ENCODE data around the gene SPATA46. TPM values are rescaled to one million over a fixed set of nuclear protein-coding genes. Genes with fewer than 3 reads are reported as not detected.

SPATA46 gene
- total and polyA plus RNA-seq, 2 donors from 2014 or later, result not detected

DNA sequence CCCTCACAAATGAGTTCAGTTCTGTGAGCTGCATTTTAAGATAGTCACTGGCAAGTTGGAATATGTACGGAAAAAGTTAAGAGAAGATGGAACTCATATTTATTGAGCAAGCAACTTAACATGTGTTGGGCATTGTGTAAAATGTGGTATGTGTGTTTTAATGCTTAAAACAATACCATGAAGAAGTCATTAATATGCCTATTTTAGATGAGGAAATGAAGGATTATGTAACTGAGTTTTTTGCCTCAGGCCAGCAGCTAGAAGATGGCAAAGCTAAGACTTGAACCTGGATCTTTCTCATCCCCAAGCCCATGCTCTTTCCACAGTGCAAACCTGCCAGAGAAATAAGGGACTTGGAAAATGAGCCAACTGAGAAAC, 48.9 kb downstream of the SPATA46 start:
- H3K9me3 ChIP-seq (ENCODE audit: control insufficient read depth in 2 of 3, insufficient read depth in 1 of 3, low read length in 3 of 3), result no peaks in the 10 kb centered on the region
- DNase-seq (no peak), FAIRE-seq (no peak)
- H3K9ac ChIP-seq (ENCODE audit: low read length in 3 of 3), result no peak overlapping the region
- intact Hi-C loops (cut with DNase I), result no loop called here
- no peaks in the 10 kb centered on the region for H3K4me1 ChIP-seq (ENCODE audit: control insufficient read depth in 2 of 3, insufficient read depth in 2 of 3, low read depth in 1 of 3, low read length in 3 of 3)
- no peaks in the 10 kb centered on the region for H3K36me3 ChIP-seq (ENCODE audit: control insufficient read depth in 2 of 3, insufficient read depth in 3 of 3, low read length in 3 of 3)
- TF ChIP-seq, protein P1, sequence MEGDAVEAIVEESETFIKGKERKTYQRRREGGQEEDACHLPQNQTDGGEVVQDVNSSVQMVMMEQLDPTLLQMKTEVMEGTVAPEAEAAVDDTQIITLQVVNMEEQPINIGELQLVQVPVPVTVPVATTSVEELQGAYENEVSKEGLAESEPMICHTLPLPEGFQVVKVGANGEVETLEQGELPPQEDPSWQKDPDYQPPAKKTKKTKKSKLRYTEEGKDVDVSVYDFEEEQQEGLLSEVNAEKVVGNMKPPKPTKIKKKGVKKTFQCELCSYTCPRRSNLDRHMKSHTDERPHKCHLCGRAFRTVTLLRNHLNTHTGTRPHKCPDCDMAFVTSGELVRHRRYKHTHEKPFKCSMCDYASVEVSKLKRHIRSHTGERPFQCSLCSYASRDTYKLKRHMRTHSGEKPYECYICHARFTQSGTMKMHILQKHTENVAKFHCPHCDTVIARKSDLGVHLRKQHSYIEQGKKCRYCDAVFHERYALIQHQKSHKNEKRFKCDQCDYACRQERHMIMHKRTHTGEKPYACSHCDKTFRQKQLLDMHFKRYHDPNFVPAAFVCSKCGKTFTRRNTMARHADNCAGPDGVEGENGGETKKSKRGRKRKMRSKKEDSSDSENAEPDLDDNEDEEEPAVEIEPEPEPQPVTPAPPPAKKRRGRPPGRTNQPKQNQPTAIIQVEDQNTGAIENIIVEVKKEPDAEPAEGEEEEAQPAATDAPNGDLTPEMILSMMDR (IDR thresholded peaks at IDR 0.05; ENCODE audit: borderline replicate concordance, extremely low read depth, insufficient read depth), result no peak
- no peaks in the 10 kb centered on the region for H3K27me3 ChIP-seq (ENCODE audit: control insufficient read depth, insufficient read depth, low read length)
- no peak overlapping the region for H3K27ac ChIP-seq (ENCODE audit: low read depth in 2 of 2, low read length in 2 of 2)
- H3K4me3 ChIP-seq (ENCODE audit: low read length in 3 of 3), result no peak overlapping the region

DNA sequence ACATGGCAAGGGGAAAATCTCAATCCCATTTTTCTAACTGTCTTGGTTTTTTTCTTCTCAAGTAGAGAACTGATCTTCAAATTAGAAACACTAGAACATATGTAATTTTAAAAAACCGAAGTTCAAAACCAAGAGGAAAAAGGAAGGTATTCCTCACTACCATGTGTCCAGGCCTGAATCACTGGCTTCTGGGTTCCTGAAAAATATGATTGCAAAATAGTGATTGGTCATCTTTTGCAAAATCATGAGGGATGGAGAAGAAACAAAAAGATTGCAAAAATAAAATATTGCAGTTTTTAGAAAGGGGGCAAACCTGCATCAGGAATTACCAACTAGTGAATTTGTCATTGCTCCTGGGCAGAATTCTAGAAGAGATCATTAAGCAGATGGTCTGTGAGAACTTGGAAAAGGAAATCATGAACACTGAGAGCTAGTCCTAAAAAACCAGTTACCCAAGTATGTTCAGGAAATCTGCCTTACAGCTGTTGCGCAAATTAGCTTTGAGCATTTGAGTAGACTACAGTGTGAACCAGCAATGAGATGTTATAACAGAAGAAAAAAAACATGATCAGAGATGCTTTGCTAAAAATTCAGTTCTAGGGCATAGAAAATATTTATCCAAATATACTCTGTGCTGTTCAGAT, 49.4 kb downstream of the SPATA46 start:
- TF ChIP-seq, protein P1 (IDR thresholded peaks at IDR 0.05; ENCODE audit: borderline replicate concordance, extremely low read depth, insufficient read depth), result no peak
- intact Hi-C loops (cut with DNase I), result no loop called here
- H3K27me3 ChIP-seq (ENCODE audit: control insufficient read depth, insufficient read depth, low read length), result no peaks in the 10 kb centered on the region
- no peak overlapping the region for H3K27ac ChIP-seq (ENCODE audit: low read depth in 2 of 2, low read length in 2 of 2)
- H3K4me3 ChIP-seq (ENCODE audit: low read length in 3 of 3), result no peak overlapping the region
- H3K9ac ChIP-seq (ENCODE audit: low read length in 3 of 3), result no peak overlapping the region
- FAIRE-seq, result no peak
- H3K9me3 ChIP-seq (ENCODE audit: control insufficient read depth in 2 of 3, insufficient read depth in 1 of 3, low read length in 3 of 3), result no peaks in the 10 kb centered on the region
- H3K36me3 ChIP-seq (ENCODE audit: control insufficient read depth in 2 of 3, insufficient read depth in 3 of 3, low read length in 3 of 3), result no peaks in the 10 kb centered on the region
- H3K4me1 ChIP-seq (ENCODE audit: control insufficient read depth in 2 of 3, insufficient read depth in 2 of 3, low read depth in 1 of 3, low read length in 3 of 3), result no peaks in the 10 kb centered on the region
- DNase-seq, result no peak

DNA sequence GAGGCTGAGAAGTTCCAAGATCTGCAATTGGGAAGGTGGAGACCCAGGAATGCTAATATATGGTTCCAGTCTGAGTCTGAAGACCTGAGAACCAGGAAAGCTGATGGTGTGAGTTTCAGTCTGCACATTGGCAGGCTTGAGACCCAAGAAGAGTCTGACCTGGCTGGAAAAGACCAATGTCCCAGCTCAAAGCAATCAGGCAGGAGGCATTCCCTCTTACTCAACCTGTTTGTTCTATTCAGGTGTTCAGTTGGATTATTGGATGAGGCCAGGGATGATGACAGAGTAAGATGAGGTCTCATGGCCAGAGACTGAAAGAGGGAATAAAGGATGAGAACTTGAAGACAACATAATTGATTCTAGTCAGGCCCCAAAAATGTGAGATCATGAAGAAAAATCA, 50.1 kb downstream of the SPATA46 start:
- Histone ChIP-seq H3K27ac (ENCODE audit: low read depth in 2 of 2, low read length in 2 of 2) (no peak overlapping the region), H3K36me3 (ENCODE audit: control insufficient read depth in 2 of 3, insufficient read depth in 3 of 3, low read length in 3 of 3) (no peaks in the 10 kb centered on the region), H3K27me3 (ENCODE audit: control insufficient read depth, insufficient read depth, low read length) (no peaks in the 10 kb centered on the region), H3K9me3 (ENCODE audit: control insufficient read depth in 2 of 3, insufficient read depth in 1 of 3, low read length in 3 of 3) (no peaks in the 10 kb centered on the region), H3K4me1 (ENCODE audit: control insufficient read depth in 2 of 3, insufficient read depth in 2 of 3, low read depth in 1 of 3, low read length in 3 of 3) (no peaks in the 10 kb centered on the region), H3K4me3 (ENCODE audit: low read length in 3 of 3) (no peak overlapping the region), H3K9ac (ENCODE audit: low read length in 3 of 3) (no peak overlapping the region)
- no peak for DNase-seq
- no peak for FAIRE-seq
- intact Hi-C loops (cut with DNase I), result no loop called here
- TF ChIP-seq, protein P1 (IDR thresholded peaks at IDR 0.05; ENCODE audit: borderline replicate concordance, extremely low read depth, insufficient read depth), result no peak

DNA sequence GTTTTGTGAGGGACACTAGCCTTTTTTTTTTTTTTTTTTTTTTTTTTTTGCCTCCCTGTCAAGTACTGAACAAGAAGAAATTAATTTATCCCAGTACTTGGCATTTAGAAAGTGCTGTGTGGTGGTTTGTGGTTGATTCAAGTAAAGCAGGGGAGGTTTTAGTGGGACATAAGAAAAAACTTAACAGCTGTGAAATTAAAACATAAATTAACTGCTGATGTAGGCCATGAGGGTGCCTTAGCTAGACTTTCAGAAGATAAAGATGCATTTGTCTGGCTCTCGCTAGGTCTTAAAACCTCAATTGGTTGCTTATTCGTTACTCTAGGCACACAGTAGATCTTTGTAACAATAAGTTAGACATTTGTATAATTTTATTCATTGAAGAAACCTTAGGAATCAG, 52.3 kb downstream of the SPATA46 start:
- Histone ChIP-seq H3K27ac (ENCODE audit: low read depth in 2 of 2, low read length in 2 of 2) (no peak overlapping the region), H3K36me3 (ENCODE audit: control insufficient read depth in 2 of 3, insufficient read depth in 3 of 3, low read length in 3 of 3) (no peaks in the 10 kb centered on the region), H3K4me3 (ENCODE audit: low read length in 3 of 3) (no peak overlapping the region), H3K4me1 (ENCODE audit: control insufficient read depth in 2 of 3, insufficient read depth in 2 of 3, low read depth in 1 of 3, low read length in 3 of 3) (peaks cover 0 to 1% (median 0%) of the 10 kb centered on the region in 3 donors), H3K9ac (ENCODE audit: low read length in 3 of 3) (no peak overlapping the region), H3K27me3 (ENCODE audit: control insufficient read depth, insufficient read depth, low read length) (no peaks in the 10 kb centered on the region), H3K9me3 (ENCODE audit: control insufficient read depth in 2 of 3, insufficient read depth in 1 of 3, low read length in 3 of 3) (no peaks in the 10 kb centered on the region)
- TF ChIP-seq, protein P1 (IDR thresholded peaks at IDR 0.05; ENCODE audit: borderline replicate concordance, extremely low read depth, insufficient read depth), result no peak
- DNase-seq (no peak), FAIRE-seq (no peak)
- intact Hi-C loops (cut with DNase I), result no loop called here
